Measurements from ENCODE around the gene LRCOL1. TPM values are rescaled to one million over a fixed set of nuclear protein-coding genes. Genes with fewer than 3 reads are reported as not detected.

The LRCOL1 gene
- total and polyA plus RNA-seq, 3 donors from 2014 or later, result 0.81 to 1.6 TPM; not detected in 1

GRCh38 chr12:132606466-132606865 lies 3.9 kb downstream of the LRCOL1 start:
- TF ChIP-seq POLR2A (IDR thresholded peaks at IDR 0.05) (no peak), CTCF (IDR thresholded peaks at IDR 0.05) (no peak)
- Histone ChIP-seq H3K27me3 (no peaks in the 10 kb centered on the region), H3K4me3 (no peak overlapping the region), H3K9me3 (no peaks in the 10 kb centered on the region), H3K36me3 (ENCODE audit: low read depth, missing control alignments) (no peaks in the 10 kb centered on the region), H3K27ac (no peak overlapping the region), H3K4me1 (no peaks in the 10 kb centered on the region)
- WGBS, 2 donors, result 87 to 88% methylated on average over 16 of the region's 16 CpGs
- no peak for DNase-seq
- intact Hi-C loops (cut with DNase I; ENCODE audit: low total_unique reads), result loop anchor here (10.0 kb wide), 1 partner anchor 192 kb away; no protein-coding TSS in a partner anchor

- H3K9me3 ChIP-seq, result no peaks in the 10 kb centered on the region
- WGBS, 2 donors, result 81 to 86% methylated on average over 12 to 18 of the region's 18 CpGs
- H3K36me3 ChIP-seq (ENCODE audit: low read depth, missing control alignments), result no peaks in the 10 kb centered on the region
- H3K4me3 ChIP-seq, result no peak overlapping the region
- no peak for DNase-seq
- no peaks in the 10 kb centered on the region for H3K27me3 ChIP-seq
- H3K4me1 ChIP-seq, result no peaks in the 10 kb centered on the region
- intact Hi-C loops (cut with DNase I; ENCODE audit: low total_unique reads), result loop anchor here (10.0 kb wide), 1 partner anchor 191 kb away; no protein-coding TSS in a partner anchor
- no peak overlapping the region for H3K27ac ChIP-seq
- TF ChIP-seq POLR2A (IDR thresholded peaks at IDR 0.05), result no peak
- no peak for TF ChIP-seq CTCF (IDR thresholded peaks at IDR 0.05)
These were observed 4.5 kb downstream of the LRCOL1 start for GRCh38 chr12:132605892-132606291.

- no peaks in the 10 kb centered on the region for H3K36me3 ChIP-seq (ENCODE audit: low read depth, missing control alignments)
- no peaks in the 10 kb centered on the region for H3K4me1 ChIP-seq
- TF ChIP-seq POLR2A (IDR thresholded peaks at IDR 0.05) (no peak), CTCF (IDR thresholded peaks at IDR 0.05) (no peak)
- no peak for DNase-seq
- no peak overlapping the region for H3K4me3 ChIP-seq
- no peaks in the 10 kb centered on the region for H3K27me3 ChIP-seq
- no peak overlapping the region for H3K27ac ChIP-seq
- no peaks in the 10 kb centered on the region for H3K9me3 ChIP-seq
- intact Hi-C loops (cut with DNase I; ENCODE audit: low total_unique reads), result loop anchor here (10.0 kb wide), 1 partner anchor 190 kb away; no protein-coding TSS in a partner anchor
- WGBS, 2 donors, result 86 to 92% methylated on average over 14 to 16 of the region's 16 CpGs
These were observed 5.5 kb downstream of the LRCOL1 start for GRCh38 chr12:132604668-132605441.

- DNase-seq, result no peak
- H3K9me3 ChIP-seq, result no peaks in the 10 kb centered on the region
- no peaks in the 10 kb centered on the region for H3K4me1 ChIP-seq
- H3K36me3 ChIP-seq (ENCODE audit: low read depth, missing control alignments), result no peaks in the 10 kb centered on the region
- no peak overlapping the region for H3K4me3 ChIP-seq
- TF ChIP-seq POLR2A (IDR thresholded peaks at IDR 0.05) (no peak), CTCF (IDR thresholded peaks at IDR 0.05) (no peak)
- intact Hi-C loops (cut with DNase I; ENCODE audit: low total_unique reads), result loop anchor here (10.0 kb wide), 1 partner anchor 189 kb away; no protein-coding TSS in a partner anchor
- WGBS, 2 donors, result 67% methylated on average over 26 of the region's 26 CpGs; no CpG with 5 or more reads in 1 of the 2 donors
- H3K27ac ChIP-seq, result no peak overlapping the region
- H3K27me3 ChIP-seq, result no peaks in the 10 kb centered on the region
These were observed 6.2 kb downstream of the LRCOL1 start for GRCh38 chr12:132604151-132604618.
